Right atrium auricular region (tissue), 2 donors: ENCODE results near the gene RCC1. TPM values are rescaled to one million over a fixed set of nuclear protein-coding genes. Genes with fewer than 3 reads are reported as not detected.
"Not testable (repeated sequence)": the region's sequence is repeated elsewhere in the genome, so short reads cannot be mapped to it uniquely, and the experiment has no call there.

ENCODE experiments used
- DNase-seq: peaks from one replicate; pipeline ENCODE4 v3.0.0-alpha.2; 2019; ENCODE audit warnings: low spot score
- H3K27ac ChIP-seq, 2 donors: fragments of 200-600 bp; sonication (generic); 1 replicate in 1 of 2; 2 replicates in 1 of 2; pipeline ENCODE4 v1.5.1; 2016 to 2019
- H3K27me3 ChIP-seq, 2 donors: fragments of 200-600 bp; sonication (generic); one replicate each; pipeline versions ENCODE4 v1.5.1 to v1.6.0; 2017 to 2019
- H3K36me3 ChIP-seq: fragments of 200-600 bp; sonication (generic); one replicate; pipeline ENCODE4 v1.5.1; 2016
- H3K4me1 ChIP-seq, 2 donors: fragments of 200-600 bp; sonication (generic); one replicate each; pipeline versions ENCODE4 v1.5.1 to v1.6.0; 2017 to 2019
- H3K4me3 ChIP-seq, 2 donors: fragments of 200-600 bp; sonication (generic); 1 replicate in 1 of 2; 2 replicates in 1 of 2; pipeline ENCODE4 v1.5.1; 2017 to 2019; ENCODE audit warnings: mild to moderate bottlenecking in 1 of 2, moderate library complexity in 1 of 2
- H3K9me3 ChIP-seq, 2 donors: fragments of 200-600 bp; sonication (generic); one replicate each; pipeline ENCODE4 v1.5.1; 2019
- total RNA-seq, 2 donors: library from RNA; depleted of rRNA; stranded (reverse); fragments of >200 nt; gene quantifications; one replicate each; pipeline ENCODE4 v1.1.0, GENCODE V29; 2016
- TF ChIP-seq, protein P1 (sequence below), 2 donors: fragments of 200-600 bp; sonication (generic); IDR thresholded peaks; one replicate each; pipeline ENCODE4 v1.5.1; 2019; ENCODE audit warnings: antibody characterized with exemption in 2 of 2

Gene RCC1
- total RNA-seq, 2 donors from 2014 or later: 6.2 to 8.1 TPM

DNA sequence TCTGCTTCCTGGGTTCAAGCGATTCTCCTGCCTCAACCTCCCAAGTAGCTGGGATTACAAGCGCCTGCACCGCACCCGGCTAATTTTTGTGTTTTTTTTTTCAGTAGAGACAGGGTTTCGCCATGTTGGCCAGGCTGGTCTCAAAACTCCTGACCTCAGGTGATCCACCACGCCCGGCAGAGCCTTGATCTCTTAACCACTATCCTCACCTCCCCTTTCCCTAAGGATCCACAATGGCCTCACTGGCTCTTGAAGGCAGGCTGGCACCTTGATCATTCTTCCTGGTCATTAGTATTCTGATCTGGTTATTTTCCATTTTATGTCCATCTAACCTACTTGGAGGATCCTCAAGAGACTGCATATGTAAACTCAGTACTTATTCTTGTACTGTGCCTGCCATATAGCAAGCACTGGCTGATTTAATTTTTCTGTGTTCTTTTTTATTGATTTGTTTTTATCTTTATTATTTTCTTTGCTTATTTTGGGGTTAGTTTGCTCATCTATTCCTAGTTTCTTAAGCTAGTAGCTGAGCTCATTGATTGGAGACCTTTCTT, 6.3 kb downstream of the RCC1 start:
- H3K27me3 ChIP-seq: no peaks in the 10 kb centered on the region
- H3K36me3 ChIP-seq: peaks cover 70% of the 10 kb centered on the region
- H3K4me1 ChIP-seq: peaks cover 0 to 38% of the 10 kb centered on the region in 2 donors
- H3K4me3 ChIP-seq: no peak overlapping the region
- no peak for DNase-seq
- no peak overlapping the region for H3K27ac ChIP-seq
- TF ChIP-seq, protein P1, sequence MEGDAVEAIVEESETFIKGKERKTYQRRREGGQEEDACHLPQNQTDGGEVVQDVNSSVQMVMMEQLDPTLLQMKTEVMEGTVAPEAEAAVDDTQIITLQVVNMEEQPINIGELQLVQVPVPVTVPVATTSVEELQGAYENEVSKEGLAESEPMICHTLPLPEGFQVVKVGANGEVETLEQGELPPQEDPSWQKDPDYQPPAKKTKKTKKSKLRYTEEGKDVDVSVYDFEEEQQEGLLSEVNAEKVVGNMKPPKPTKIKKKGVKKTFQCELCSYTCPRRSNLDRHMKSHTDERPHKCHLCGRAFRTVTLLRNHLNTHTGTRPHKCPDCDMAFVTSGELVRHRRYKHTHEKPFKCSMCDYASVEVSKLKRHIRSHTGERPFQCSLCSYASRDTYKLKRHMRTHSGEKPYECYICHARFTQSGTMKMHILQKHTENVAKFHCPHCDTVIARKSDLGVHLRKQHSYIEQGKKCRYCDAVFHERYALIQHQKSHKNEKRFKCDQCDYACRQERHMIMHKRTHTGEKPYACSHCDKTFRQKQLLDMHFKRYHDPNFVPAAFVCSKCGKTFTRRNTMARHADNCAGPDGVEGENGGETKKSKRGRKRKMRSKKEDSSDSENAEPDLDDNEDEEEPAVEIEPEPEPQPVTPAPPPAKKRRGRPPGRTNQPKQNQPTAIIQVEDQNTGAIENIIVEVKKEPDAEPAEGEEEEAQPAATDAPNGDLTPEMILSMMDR (IDR thresholded peaks at IDR 0.05): no peak
- H3K9me3 ChIP-seq: no peaks in the 10 kb centered on the region

DNA sequence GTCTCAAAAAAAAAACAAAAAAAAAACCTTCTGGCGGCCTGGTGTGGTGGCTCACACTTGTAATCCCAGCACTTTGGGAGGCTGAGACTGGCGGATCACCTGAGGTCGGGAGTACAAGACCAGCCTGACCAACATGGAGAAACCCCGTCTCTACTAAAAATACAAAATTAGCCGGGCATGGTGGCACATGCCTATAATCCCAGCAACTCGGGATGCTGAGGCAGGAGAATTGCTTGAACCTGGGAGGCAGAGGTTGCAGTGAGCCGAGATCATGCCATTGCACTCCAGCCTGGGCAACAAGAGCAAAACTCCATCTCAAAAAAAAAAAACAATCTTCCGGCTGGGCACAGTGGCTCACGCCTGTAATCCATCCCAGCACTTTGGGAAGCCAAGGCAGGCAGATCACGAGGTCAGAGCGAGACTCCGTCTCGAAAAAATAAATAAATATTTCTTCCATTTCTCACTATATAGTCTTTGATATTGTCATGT, 8.6 kb downstream of the RCC1 start:
- H3K27me3 ChIP-seq, H3K9me3 ChIP-seq, H3K27ac ChIP-seq, H3K4me3 ChIP-seq, DNase-seq: not testable (repeated sequence)
- Histone ChIP-seq H3K36me3 (peaks cover 51% of the 10 kb centered on the region), H3K4me1 (peaks cover 0 to 31% of the 10 kb centered on the region in 2 donors)

DNA sequence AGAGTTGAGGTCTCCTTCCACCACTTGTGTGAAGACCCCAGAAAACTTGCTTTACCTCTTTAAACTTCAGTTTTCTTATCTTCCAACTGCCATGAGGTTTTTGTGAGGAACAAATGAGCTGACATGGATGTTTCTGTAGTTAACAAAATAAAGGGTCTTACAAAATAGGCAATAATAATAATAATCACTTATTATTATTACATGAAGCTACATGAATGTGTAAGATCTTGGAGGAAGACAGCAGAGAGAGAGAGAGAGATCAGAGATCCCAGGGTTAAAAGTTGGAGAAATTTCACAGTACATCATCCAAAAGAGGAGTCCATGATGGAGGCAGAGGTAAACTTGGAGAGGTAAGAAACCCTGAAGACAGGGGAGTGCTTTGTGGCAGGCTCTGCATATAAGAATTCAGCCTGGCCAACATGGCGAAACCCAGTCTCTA, 10.7 kb downstream of the RCC1 start:
- Histone ChIP-seq H3K27ac (no peak overlapping the region), H3K4me1 (peaks cover 0 to 17% of the 10 kb centered on the region in 2 donors), H3K4me3 (no peak overlapping the region), H3K36me3 (peaks cover 30% of the 10 kb centered on the region), H3K9me3 (no peaks in the 10 kb centered on the region), H3K27me3 (no peaks in the 10 kb centered on the region)
- TF ChIP-seq, protein P1 (IDR thresholded peaks at IDR 0.05): no peak
- DNase-seq: no peak

DNA sequence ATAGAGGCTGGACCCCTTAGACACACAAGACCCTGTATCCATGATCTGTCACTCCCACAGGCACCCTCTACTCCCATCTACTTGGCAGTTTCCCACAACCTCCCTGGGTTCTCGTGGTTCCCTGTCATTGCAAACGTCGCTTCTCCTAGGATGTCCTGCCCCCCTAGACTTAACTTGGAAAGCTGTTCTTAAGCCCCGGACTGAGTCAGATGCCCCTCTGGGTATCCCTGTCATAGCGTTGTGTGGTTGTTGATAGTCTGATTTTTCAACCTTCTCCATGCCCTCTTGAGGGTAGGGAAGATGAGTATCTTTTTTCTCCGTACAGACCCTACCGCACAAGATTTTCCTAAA, 11.8 kb downstream of the RCC1 start:
- H3K27me3 ChIP-seq: no peaks in the 10 kb centered on the region
- H3K4me1 ChIP-seq: peaks cover 0 to 17% of the 10 kb centered on the region in 2 donors
- TF ChIP-seq, protein P1 (IDR thresholded peaks at IDR 0.05): no peak
- no peak for DNase-seq
- H3K36me3 ChIP-seq: peaks cover 19% of the 10 kb centered on the region
- peak overlapping the region in 1 of 2 donors; percentile 64 for H3K4me3 ChIP-seq
- H3K9me3 ChIP-seq: no peaks in the 10 kb centered on the region
- H3K27ac ChIP-seq: peak overlapping the region; percentile 70 to 75

DNA sequence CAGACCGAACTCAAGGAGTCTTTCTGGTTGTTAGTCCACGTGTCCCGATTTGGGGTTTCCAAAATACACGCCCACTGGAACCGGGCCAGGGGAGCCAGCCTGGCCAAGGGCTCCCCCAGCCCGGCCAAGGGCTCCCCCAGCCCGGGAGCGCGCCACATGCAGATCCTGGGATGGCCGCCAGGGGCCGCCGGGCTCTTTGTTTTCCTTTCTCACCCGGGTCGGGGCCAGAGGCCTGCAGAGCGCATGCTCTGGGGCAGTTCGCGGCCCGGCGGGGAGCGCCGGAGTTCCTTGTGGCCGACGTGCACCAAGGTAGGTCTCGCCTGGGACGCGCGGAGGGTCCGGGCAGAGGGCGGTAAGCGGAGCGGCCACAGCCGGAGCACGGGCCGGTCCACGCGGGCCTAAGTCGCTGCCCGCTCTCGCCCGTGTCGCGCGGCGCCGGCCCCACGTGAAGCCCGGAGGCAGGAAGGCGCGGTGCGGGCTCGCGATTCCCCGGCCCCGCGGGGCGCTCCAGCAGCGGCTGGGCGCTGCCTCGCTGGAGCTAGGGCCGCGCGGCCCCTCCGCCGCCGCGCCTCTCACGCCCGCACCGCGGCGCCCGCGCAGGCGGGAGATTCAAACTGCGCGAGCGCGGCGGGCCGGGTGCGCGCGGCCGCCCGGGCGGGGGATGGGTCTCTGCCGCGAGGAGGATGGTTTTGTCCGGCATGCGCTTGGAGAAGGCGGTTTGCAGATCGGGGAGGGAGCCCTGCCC, 12.3 kb downstream of the RCC1 start:
- TF ChIP-seq, protein P1 (IDR thresholded peaks at IDR 0.05): peak; percentile 99 to 100
- Histone ChIP-seq H3K9me3 (no peaks in the 10 kb centered on the region), H3K27me3 (no peaks in the 10 kb centered on the region), H3K4me3 (peak overlapping the region; percentile 53 to 64), H3K4me1 (peaks cover 0 to 17% of the 10 kb centered on the region in 2 donors), H3K36me3 (peaks cover 14% of the 10 kb centered on the region), H3K27ac (peak overlapping the region; percentile 70 to 75)
- DNase-seq: peak; percentile 89

DNA sequence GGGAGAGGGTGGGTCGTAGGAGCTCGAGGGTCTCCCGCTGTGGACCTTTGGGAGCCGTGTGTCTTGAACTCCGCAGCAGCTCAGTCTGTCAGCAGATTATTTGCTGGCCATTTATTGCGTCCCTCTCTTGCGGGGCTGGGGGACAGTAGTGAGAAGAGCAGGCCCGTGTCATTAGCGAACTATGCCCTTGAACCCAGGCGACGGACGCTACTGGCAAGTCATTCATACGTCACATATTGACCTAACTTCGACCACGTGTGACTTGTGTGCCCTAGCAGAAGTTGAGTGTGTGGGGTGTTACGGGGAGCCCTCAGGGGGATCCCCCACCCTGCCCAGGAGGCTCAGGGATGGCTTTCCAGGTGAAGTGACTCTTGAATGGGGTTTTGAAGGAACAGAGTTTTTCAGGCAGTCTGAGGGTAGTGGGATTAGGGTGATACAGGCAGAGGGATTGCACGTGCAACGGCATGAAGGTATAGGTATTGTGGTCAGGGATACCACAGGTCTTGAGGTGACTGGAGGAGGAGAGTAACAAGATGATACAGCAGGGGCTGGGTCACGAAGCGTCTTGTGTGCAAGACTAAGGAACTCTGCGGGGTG, 13.0 kb downstream of the RCC1 start:
- H3K27me3 ChIP-seq: no peaks in the 10 kb centered on the region
- H3K4me1 ChIP-seq: peaks cover 0 to 17% of the 10 kb centered on the region in 2 donors
- H3K4me3 ChIP-seq: peak overlapping the region; percentile 53 to 64
- DNase-seq: no peak
- H3K36me3 ChIP-seq: peaks cover 7% of the 10 kb centered on the region
- TF ChIP-seq, protein P1 (IDR thresholded peaks at IDR 0.05): no peak
- H3K9me3 ChIP-seq: no peaks in the 10 kb centered on the region
- H3K27ac ChIP-seq: peak overlapping the region in 1 of 2 donors; percentile 31
